ENCODE measurements around the gene DMAP1.

Gene DMAP1

DNA sequence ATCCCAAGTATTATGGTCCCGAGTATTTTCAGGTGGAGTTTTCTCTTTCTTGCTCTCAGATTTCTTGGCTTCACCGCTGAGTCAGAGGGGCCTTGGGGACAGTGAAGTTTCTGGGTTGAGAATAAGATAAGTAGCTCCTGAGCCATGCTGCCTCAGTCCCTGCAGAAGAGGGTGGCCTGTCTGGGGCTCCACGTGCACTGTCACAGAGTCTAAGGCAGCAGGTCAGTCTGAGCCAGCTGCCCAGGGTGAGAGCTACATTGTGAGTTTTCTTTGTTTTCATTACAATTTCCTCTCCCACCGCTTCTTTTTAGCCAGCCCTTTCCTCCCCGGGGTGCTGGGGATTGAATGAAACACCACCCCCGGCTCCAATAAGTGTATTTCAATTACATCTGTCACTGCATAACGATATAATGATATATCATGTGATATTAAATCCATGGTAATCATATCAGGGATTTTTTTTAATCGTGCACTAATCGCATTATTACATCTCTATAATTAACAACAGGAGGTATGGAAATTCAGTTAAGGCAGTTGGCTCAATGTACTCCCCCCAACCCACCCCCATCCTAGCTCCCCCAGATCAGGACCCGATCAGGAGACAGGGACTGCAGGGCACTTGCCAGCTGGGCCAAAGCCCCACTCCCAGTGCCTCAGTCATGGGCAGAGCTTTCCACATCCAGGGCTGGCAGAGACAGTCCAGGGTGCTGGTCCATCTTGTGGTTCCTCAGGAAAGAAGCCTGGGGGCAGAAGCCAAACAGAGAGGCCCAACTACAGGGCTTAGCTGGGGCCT lies 43.7 kb downstream of the DMAP1 start:
- no peak for DNase-seq

- no peak for DNase-seq
Observed at GRCh38 chr1:44259090-44259489, 45.8 kb downstream of the DMAP1 start.

GRCh38 chr1:44260792-44261170 lies 47.5 kb downstream of the DMAP1 start:
- DNase-seq, result no peak

GRCh38 chr1:44261171-44261817 lies 48.0 kb downstream of the DMAP1 start:
- DNase-seq, result no peak

DNA sequence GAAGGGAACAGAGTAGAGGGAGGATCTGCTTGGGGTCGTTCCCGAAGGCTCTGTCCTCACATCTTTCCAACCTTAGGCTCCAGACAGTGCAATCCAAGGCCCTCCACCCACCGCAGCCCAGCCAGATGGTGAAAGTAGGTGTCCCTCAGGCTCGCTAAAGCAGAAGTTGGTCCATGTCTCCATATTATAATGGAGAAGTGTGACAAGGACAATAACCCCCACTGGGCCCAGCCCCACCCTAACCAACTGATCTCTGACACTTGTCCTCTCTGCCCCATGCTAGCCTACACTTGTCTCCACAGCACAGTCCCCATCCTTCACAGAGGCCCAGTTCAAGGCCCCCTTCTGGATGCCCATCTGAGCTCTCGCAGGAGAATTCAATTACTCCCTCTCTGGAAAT lies 48.7 kb downstream of the DMAP1 start:
- DNase-seq, result no peak

DNA sequence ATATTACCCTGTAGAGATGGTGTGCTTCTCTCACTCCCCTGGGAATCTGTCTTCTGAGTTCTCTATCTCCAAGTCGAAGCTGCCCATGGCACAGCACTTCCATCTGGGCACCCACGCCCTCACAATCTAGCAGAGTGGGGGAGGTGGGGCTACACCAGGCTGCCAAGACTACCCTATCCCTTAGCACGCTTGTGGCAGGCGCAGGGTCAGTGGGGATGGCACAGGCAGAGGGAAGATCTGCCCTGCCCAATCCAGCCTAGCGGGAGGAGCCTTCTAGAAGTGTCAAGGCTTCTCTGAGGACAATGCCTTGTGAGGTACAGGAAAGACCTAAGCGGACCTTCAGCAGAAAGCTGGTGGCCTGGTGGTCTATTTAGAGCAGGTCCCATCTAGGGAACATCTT lies 49.1 kb downstream of the DMAP1 start:
- no peak for DNase-seq

GRCh38 chr1:44262816-44263567 lies 49.7 kb downstream of the DMAP1 start:
- no peak for DNase-seq

GRCh38 chr1:44263568-44264450 lies 50.5 kb downstream of the DMAP1 start:
- DNase-seq, result no peak

GRCh38 chr1:44264451-44264771 lies 51.1 kb downstream of the DMAP1 start:
- DNase-seq, result no peak

DNA sequence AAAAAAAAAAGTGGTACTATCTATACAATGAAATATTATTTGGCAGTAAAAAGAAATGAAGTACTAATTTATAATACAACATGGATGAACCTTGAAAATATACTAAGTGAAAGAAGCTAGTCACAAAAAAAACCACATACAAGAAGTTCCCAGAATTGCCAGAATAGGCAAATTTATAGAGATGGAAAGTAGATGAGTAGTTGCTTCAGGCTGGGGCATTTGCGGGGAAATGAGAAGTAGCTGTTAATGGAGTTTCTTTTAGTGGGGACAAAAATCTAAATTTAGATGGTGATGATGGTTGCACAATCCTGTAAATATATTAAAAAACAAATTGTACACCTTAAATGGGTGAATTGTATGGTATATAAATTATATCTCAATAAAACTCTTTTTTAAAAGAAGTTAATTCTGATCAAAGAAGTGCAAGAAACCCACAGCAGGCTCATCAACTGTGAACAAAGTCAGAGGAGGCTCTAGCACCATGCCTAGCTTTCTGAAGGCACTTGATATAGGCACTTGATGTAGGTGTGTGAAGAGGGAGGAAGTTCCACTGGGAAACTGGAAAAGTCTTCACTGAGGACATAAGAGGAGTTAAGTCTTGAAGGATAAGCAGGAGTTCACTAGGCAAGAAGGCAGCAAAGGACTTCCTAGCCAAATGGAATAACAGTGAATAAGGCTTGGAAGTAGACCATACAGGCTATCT lies 52.5 kb downstream of the DMAP1 start:
- DNase-seq, result no peak

- DNase-seq, result no peak
Observed at GRCh38 chr1:44266400-44267344, 53.4 kb downstream of the DMAP1 start.

DNA sequence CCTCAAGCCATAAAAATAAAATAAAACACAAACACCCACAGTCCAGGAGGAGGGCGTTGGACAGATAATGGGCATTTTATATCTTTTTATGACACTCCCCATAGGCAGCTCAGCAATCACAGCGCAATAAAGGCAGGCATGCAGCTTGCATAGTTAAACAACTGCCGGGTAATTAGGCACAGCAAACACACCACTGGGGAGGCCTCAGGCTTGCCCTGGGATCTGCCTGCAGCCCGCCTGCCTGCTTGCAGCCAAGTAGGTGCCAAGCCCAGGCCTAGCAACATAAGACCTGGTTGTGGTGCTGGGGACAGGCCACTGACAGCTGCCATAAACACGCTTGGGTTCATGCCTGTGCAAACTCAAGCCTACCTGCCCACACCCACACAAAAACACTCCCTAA lies 54.2 kb downstream of the DMAP1 start:
- DNase-seq, result no peak

GRCh38 chr1:44268054-44268453 lies 54.8 kb downstream of the DMAP1 start:
- no peak for DNase-seq
